Midbrain (tissue), 1 donor: ENCODE data around the gene VRTN.
"Not testable (repeated sequence)": the region's sequence is repeated elsewhere in the genome, so short reads cannot be mapped to it uniquely, and the experiment has no call there.

Source experiments
- DNase-seq: peaks from one replicate; lab custom pipeline; 2025; lab: John Stamatoyannopoulos, UW

VRTN gene

GRCh38 chr14:74348241-74348734 is at the start of gene VRTN:
VRTN (plus strand) TSS chr14:74348471; CDS start chr14:74356784, 8,313 bp downstream.
- DNase-seq, result no peak

GRCh38 chr14:74299061-74299545 is 49.2 kb upstream of the VRTN start:
- DNase-seq, result peak; percentile 9

GRCh38 chr14:74301594-74302151 is 46.6 kb upstream of the VRTN start:
- no peak for DNase-seq

- DNase-seq, result peak; percentile 60
Measured at GRCh38 chr14:74302152-74302628, 46.1 kb upstream of the VRTN start.

GRCh38 chr14:74302634-74303569 is 45.4 kb upstream of the VRTN start, which contains the start of gene ABCD4:
ABCD4 (minus strand) TSS chr14:74302934; CDS start chr14:74302912, 22 bp downstream.
- peak; percentile 95 for DNase-seq

- no peak for DNase-seq
Measured at GRCh38 chr14:74308695-74309094, 39.6 kb upstream of the VRTN start.

GRCh38 chr14:74309125-74310022 is 38.9 kb upstream of the VRTN start:
- DNase-seq, result no peak

GRCh38 chr14:74312161-74312560 is 36.1 kb upstream of the VRTN start:
- DNase-seq, result no peak

GRCh38 chr14:74313601-74314000 is 34.7 kb upstream of the VRTN start:
- DNase-seq, result no peak

GRCh38 chr14:74314576-74314975 is 33.7 kb upstream of the VRTN start:
- no peak for DNase-seq

- DNase-seq, result peak; percentile 0
Measured at GRCh38 chr14:74324931-74325361, 23.3 kb upstream of the VRTN start.

- no peak for DNase-seq
Measured at GRCh38 chr14:74325446-74325845, 22.8 kb upstream of the VRTN start.

GRCh38 chr14:74326369-74327152 is 21.7 kb upstream of the VRTN start:
- no peak for DNase-seq

GRCh38 chr14:74329950-74330552 is 18.2 kb upstream of the VRTN start:
- DNase-seq, result not testable (repeated sequence)

GRCh38 chr14:74333909-74334308 is 14.4 kb upstream of the VRTN start:
- DNase-seq, result no peak

- no peak for DNase-seq
Measured at GRCh38 chr14:74346341-74346740, 1.9 kb upstream of the VRTN start.

- DNase-seq, result no peak
Measured at GRCh38 chr14:74347097-74347794, 1.0 kb upstream of the VRTN start.

GRCh38 chr14:74347795-74348100 is 523 bp upstream of the VRTN start:
- no peak for DNase-seq

- DNase-seq, result no peak
Measured at GRCh38 chr14:74348735-74349463, 628 bp downstream of the VRTN start.
